ENCODE data around the gene ZNF14. TPM values are rescaled to one million over a fixed set of nuclear protein-coding genes. Genes with fewer than 3 reads are reported as not detected.

ZNF14 gene
- total RNA-seq, 1 donor from 2014 or later, result 6.4 TPM

GRCh38 chr19:19750842-19751790, 18.2 kb upstream of the ZNF14 start:
- Histone ChIP-seq H3K36me3 (no peaks in the 10 kb centered on the region), H3K4me1 (no peaks in the 10 kb centered on the region), H3K27ac (no peak overlapping the region), H3K4me3 (no peak overlapping the region), H3K27me3 (no peaks in the 10 kb centered on the region), H3K9me3 (no peaks in the 10 kb centered on the region)
- TF ChIP-seq CTCF (IDR thresholded peaks at IDR 0.05), result no peak
- intact Hi-C loops (cut with DNase I), result no loop called here
- ATAC-seq (no peak), DNase-seq (no peak)

GRCh38 chr19:19749908-19750841, 17.3 kb upstream of the ZNF14 start:
- no peak overlapping the region for H3K27ac ChIP-seq
- DNase-seq (no peak), ATAC-seq (no peak)
- no peak for TF ChIP-seq CTCF (IDR thresholded peaks at IDR 0.05)
- intact Hi-C loops (cut with DNase I), result no loop called here
- no peak overlapping the region for H3K4me3 ChIP-seq
- no peaks in the 10 kb centered on the region for H3K4me1 ChIP-seq
- H3K9me3 ChIP-seq, result no peaks in the 10 kb centered on the region
- no peaks in the 10 kb centered on the region for H3K36me3 ChIP-seq
- H3K27me3 ChIP-seq, result no peaks in the 10 kb centered on the region

GRCh38 chr19:19749117-19749907, 16.4 kb upstream of the ZNF14 start:
- no peak for ATAC-seq
- no peak for DNase-seq
- no peak overlapping the region for H3K27ac ChIP-seq
- H3K4me1 ChIP-seq, result no peaks in the 10 kb centered on the region
- no peak for TF ChIP-seq CTCF (IDR thresholded peaks at IDR 0.05)
- H3K27me3 ChIP-seq, result no peaks in the 10 kb centered on the region
- no peaks in the 10 kb centered on the region for H3K9me3 ChIP-seq
- intact Hi-C loops (cut with DNase I), result no loop called here
- H3K4me3 ChIP-seq, result no peak overlapping the region
- no peaks in the 10 kb centered on the region for H3K36me3 ChIP-seq

- no peak overlapping the region for H3K4me3 ChIP-seq
- no peak overlapping the region for H3K27ac ChIP-seq
- H3K36me3 ChIP-seq, result no peaks in the 10 kb centered on the region
- no peaks in the 10 kb centered on the region for H3K4me1 ChIP-seq
- DNase-seq (no peak), ATAC-seq (no peak)
- no peaks in the 10 kb centered on the region for H3K9me3 ChIP-seq
- TF ChIP-seq CTCF (IDR thresholded peaks at IDR 0.05), result no peak
- intact Hi-C loops (cut with DNase I), result no loop called here
- no peaks in the 10 kb centered on the region for H3K27me3 ChIP-seq
Measured at GRCh38 chr19:19748249-19748938, 15.5 kb upstream of the ZNF14 start.
